Right atrium auricular region (tissue), 2 donors: ENCODE results near the gene NRXN3. TPM values are rescaled to one million over a fixed set of nuclear protein-coding genes. Genes with fewer than 3 reads are reported as not detected.

ENCODE experiments used
- DNase-seq: peaks from one replicate; pipeline ENCODE4 v3.0.0-alpha.2; 2019; ENCODE audit warnings: low spot score
- H3K27ac ChIP-seq, 2 donors: fragments of 200-600 bp; sonication (generic); 1 replicate in 1 of 2; 2 replicates in 1 of 2; pipeline ENCODE4 v1.5.1; 2016 to 2019
- H3K27me3 ChIP-seq, 2 donors: fragments of 200-600 bp; sonication (generic); one replicate each; pipeline versions ENCODE4 v1.5.1 to v1.6.0; 2017 to 2019
- H3K36me3 ChIP-seq: fragments of 200-600 bp; sonication (generic); one replicate; pipeline ENCODE4 v1.5.1; 2016
- H3K4me1 ChIP-seq, 2 donors: fragments of 200-600 bp; sonication (generic); one replicate each; pipeline versions ENCODE4 v1.5.1 to v1.6.0; 2017 to 2019
- H3K4me3 ChIP-seq, 2 donors: fragments of 200-600 bp; sonication (generic); 1 replicate in 1 of 2; 2 replicates in 1 of 2; pipeline ENCODE4 v1.5.1; 2017 to 2019; ENCODE audit warnings: mild to moderate bottlenecking in 1 of 2, moderate library complexity in 1 of 2
- H3K9me3 ChIP-seq, 2 donors: fragments of 200-600 bp; sonication (generic); one replicate each; pipeline ENCODE4 v1.5.1; 2019
- CTCF ChIP-seq, 2 donors: fragments of 200-600 bp; sonication (generic); IDR thresholded peaks; one replicate each; pipeline ENCODE4 v1.5.1; 2019; ENCODE audit warnings: antibody characterized with exemption in 2 of 2
- total RNA-seq, 2 donors: library from RNA; depleted of rRNA; stranded (reverse); fragments of >200 nt; gene quantifications; one replicate each; pipeline ENCODE4 v1.1.0, GENCODE V29; 2016

Gene NRXN3
- total RNA-seq, 2 donors from 2014 or later: 2.0 to 2.3 TPM

GRCh38 chr14:78657451-78657850 lies 487.3 kb downstream of the NRXN3 start:
- no peak for TF ChIP-seq CTCF (IDR thresholded peaks at IDR 0.05)
- H3K27ac ChIP-seq: no peak overlapping the region
- no peak for DNase-seq
- no peaks in the 10 kb centered on the region for H3K36me3 ChIP-seq
- H3K9me3 ChIP-seq: no peaks in the 10 kb centered on the region
- no peaks in the 10 kb centered on the region for H3K27me3 ChIP-seq
- no peak overlapping the region for H3K4me3 ChIP-seq
- H3K4me1 ChIP-seq: no peaks in the 10 kb centered on the region

- Histone ChIP-seq H3K36me3 (no peaks in the 10 kb centered on the region), H3K27me3 (no peaks in the 10 kb centered on the region), H3K27ac (no peak overlapping the region), H3K9me3 (no peaks in the 10 kb centered on the region), H3K4me3 (no peak overlapping the region), H3K4me1 (no peaks in the 10 kb centered on the region)
- TF ChIP-seq CTCF (IDR thresholded peaks at IDR 0.05): no peak
- DNase-seq: no peak
Measured at GRCh38 chr14:78664841-78665240, 494.7 kb downstream of the NRXN3 start.

- Histone ChIP-seq H3K9me3 (no peaks in the 10 kb centered on the region), H3K4me3 (no peak overlapping the region), H3K36me3 (no peaks in the 10 kb centered on the region), H3K4me1 (no peaks in the 10 kb centered on the region), H3K27me3 (no peaks in the 10 kb centered on the region), H3K27ac (no peak overlapping the region)
- DNase-seq: no peak
- TF ChIP-seq CTCF (IDR thresholded peaks at IDR 0.05): no peak
Measured at GRCh38 chr14:78666336-78667056, 496.3 kb downstream of the NRXN3 start.

GRCh38 chr14:78667141-78667540 lies 497.0 kb downstream of the NRXN3 start:
- no peaks in the 10 kb centered on the region for H3K4me1 ChIP-seq
- no peak overlapping the region for H3K27ac ChIP-seq
- no peak for DNase-seq
- no peak for TF ChIP-seq CTCF (IDR thresholded peaks at IDR 0.05)
- no peak overlapping the region for H3K4me3 ChIP-seq
- no peaks in the 10 kb centered on the region for H3K27me3 ChIP-seq
- no peaks in the 10 kb centered on the region for H3K9me3 ChIP-seq
- no peaks in the 10 kb centered on the region for H3K36me3 ChIP-seq

GRCh38 chr14:78673845-78674244 lies 503.7 kb downstream of the NRXN3 start:
- Histone ChIP-seq H3K4me3 (no peak overlapping the region), H3K27ac (no peak overlapping the region), H3K27me3 (no peaks in the 10 kb centered on the region), H3K4me1 (no peaks in the 10 kb centered on the region), H3K36me3 (no peaks in the 10 kb centered on the region), H3K9me3 (no peaks in the 10 kb centered on the region)
- TF ChIP-seq CTCF (IDR thresholded peaks at IDR 0.05): no peak
- no peak for DNase-seq

GRCh38 chr14:78674820-78675219 lies 504.6 kb downstream of the NRXN3 start:
- Histone ChIP-seq H3K36me3 (no peaks in the 10 kb centered on the region), H3K4me1 (no peaks in the 10 kb centered on the region), H3K4me3 (no peak overlapping the region), H3K27me3 (no peaks in the 10 kb centered on the region), H3K9me3 (no peaks in the 10 kb centered on the region), H3K27ac (no peak overlapping the region)
- TF ChIP-seq CTCF (IDR thresholded peaks at IDR 0.05): no peak
- no peak for DNase-seq
